Epithelial cell of esophagus (primary cell): ENCODE data around the gene MB21D2.

Experiments
- DNase-seq: peaks from one replicate; pipeline ENCODE4 v3.0.0; 2010; ENCODE audit warnings: low read depth
- H3K4me3 ChIP-seq: 2 replicates; pipeline ENCODE4 v1.5.1; 2011; ENCODE audit warnings: mild to moderate bottlenecking, low read length, control low read depth
- CTCF ChIP-seq: IDR thresholded peaks from 2 replicates; pipeline ENCODE4 v1.5.1; 2011; ENCODE audit warnings: low read depth, mild to moderate bottlenecking, low read length, control low read depth, inconsistent platforms; ENCODE audit not compliant: insufficient read depth; ENCODE audit errors: missing control alignments

The MB21D2 gene

GRCh38 chr3:192870822-192871221 is 46.8 kb downstream of the MB21D2 start:
- no peak for TF ChIP-seq CTCF
- no peak overlapping the region for H3K4me3 ChIP-seq
- no peak for DNase-seq

GRCh38 chr3:192869131-192870031 is 48.3 kb downstream of the MB21D2 start:
- no peak overlapping the region for H3K4me3 ChIP-seq
- no peak for TF ChIP-seq CTCF
- DNase-seq = peak; percentile 47

GRCh38 chr3:192867645-192868044 is 50.0 kb downstream of the MB21D2 start:
- H3K4me3 ChIP-seq = no peak overlapping the region
- TF ChIP-seq CTCF = no peak
- no peak for DNase-seq

- TF ChIP-seq CTCF = no peak
- no peak overlapping the region for H3K4me3 ChIP-seq
- no peak for DNase-seq
These were observed 50.9 kb downstream of the MB21D2 start for GRCh38 chr3:192866804-192867203.

- H3K4me3 ChIP-seq = no peak overlapping the region
- no peak for DNase-seq
- TF ChIP-seq CTCF = no peak
These were observed 52.7 kb downstream of the MB21D2 start for GRCh38 chr3:192864941-192865340.

GRCh38 chr3:192863091-192863420 is 54.6 kb downstream of the MB21D2 start:
- no peak for DNase-seq
- no peak overlapping the region for H3K4me3 ChIP-seq
- TF ChIP-seq CTCF = no peak
